ENCODE data around the gene TMEM252. TPM values are rescaled to one million over a fixed set of nuclear protein-coding genes. Genes with fewer than 3 reads are reported as not detected.
A peak's percentile ranks its signal among the peaks of the same experiment; 100 is the strongest.

The TMEM252 gene
- total and polyA plus RNA-seq, 5 donors from 2014 or later: not detected

DNA sequence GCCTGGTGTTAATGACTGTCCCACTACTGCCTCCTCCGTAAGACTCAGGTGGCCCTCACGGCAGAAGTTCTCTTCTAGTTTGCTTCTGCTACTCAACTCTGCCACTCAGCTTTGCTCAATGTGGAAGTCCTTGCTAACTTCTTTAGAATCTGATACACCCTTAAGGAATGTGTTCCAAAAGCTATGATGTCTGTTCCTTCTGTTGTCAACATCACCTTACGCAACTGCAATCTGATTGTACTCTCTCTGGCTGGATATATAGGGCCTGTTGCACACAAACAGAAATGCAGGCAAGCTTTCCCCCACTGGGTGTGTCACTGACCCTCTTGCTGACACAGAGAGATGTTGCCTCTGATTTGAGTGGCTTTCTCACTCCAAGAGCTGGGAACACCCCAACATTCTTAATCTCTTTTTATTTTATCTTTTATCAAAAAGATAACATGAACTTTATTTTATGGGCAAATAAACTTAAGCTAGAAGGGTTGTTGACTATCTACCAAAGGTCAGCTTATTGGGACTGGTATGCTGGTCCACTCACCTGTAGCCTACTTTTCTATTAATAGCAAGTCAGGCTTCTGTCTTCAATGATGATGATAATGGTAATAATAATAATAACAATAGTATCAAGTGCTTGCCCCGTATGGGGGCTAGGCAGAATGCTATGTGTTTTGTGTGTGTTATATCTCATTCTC, 25.2 kb downstream of the TMEM252 start:
- no peak overlapping the region for H3K27ac Mint-ChIP-seq
- Histone ChIP-seq H3K4me1 (ENCODE audit: control insufficient read depth, insufficient read depth, low read length, poor library complexity, severe bottlenecking) (no peaks in the 10 kb centered on the region), H3K4me3 (ENCODE audit: low read depth, low read length) (no peak overlapping the region), H3K9me3 (ENCODE audit: control insufficient read depth in 2 of 2, low read length in 2 of 2) (peaks cover 0 to 7% of the 10 kb centered on the region in 2 experiments), H3K36me3 (ENCODE audit: control insufficient read depth, insufficient read depth, low read length) (no peaks in the 10 kb centered on the region), H3K27me3 (ENCODE audit: control insufficient read depth, insufficient read depth, low read length) (peaks cover 6% of the 10 kb centered on the region), H3K27ac (ENCODE audit: insufficient read depth, low read length, poor library complexity, severe bottlenecking) (no peak overlapping the region)
- peaks cover 0 to 9% (median 0%) of the 10 kb centered on the region in 7 donors for H3K9me3 Mint-ChIP-seq
- H3K4me1 Mint-ChIP-seq: no peaks in the 10 kb centered on the region
- H3K27me3 Mint-ChIP-seq: peaks cover 3% of the 10 kb centered on the region
- H3K4me3 Mint-ChIP-seq: no peak overlapping the region
- ATAC-seq (ENCODE audit: low read depth in 2 of 2) (no peak), DNase-seq (no peak)
- no peaks in the 10 kb centered on the region for H3K36me3 Mint-ChIP-seq

DNA sequence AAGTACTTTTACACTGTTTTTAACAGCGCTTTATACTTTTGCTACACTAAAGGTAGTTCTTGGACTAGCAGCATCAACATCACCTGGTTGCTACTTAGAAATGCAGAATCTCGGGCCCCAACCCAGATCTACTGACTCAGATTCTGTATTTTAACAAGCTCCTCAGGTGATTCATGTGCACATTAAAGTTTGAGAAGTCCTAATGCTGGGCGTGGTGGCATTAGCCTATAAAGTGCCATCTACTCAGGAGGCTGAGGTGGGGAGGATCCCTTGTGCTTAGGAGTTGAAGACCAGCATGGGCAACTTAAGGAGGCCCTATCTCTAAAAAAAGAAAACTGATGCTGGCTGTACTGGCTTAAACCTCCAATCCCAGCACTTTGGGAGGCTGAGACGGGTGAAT, 26.7 kb downstream of the TMEM252 start:
- Histone ChIP-seq H3K27ac (ENCODE audit: insufficient read depth, low read length, poor library complexity, severe bottlenecking) (no peak overlapping the region), H3K9me3 (ENCODE audit: control insufficient read depth in 2 of 2, low read length in 2 of 2) (peaks cover 0 to 7% of the 10 kb centered on the region in 2 experiments), H3K4me3 (ENCODE audit: low read depth, low read length) (no peak overlapping the region), H3K27me3 (ENCODE audit: control insufficient read depth, insufficient read depth, low read length) (peaks cover 6% of the 10 kb centered on the region), H3K36me3 (ENCODE audit: control insufficient read depth, insufficient read depth, low read length) (no peaks in the 10 kb centered on the region), H3K4me1 (ENCODE audit: control insufficient read depth, insufficient read depth, low read length, poor library complexity, severe bottlenecking) (no peaks in the 10 kb centered on the region)
- H3K4me3 Mint-ChIP-seq: no peak overlapping the region
- peaks cover 0 to 9% (median 0%) of the 10 kb centered on the region in 7 donors for H3K9me3 Mint-ChIP-seq
- H3K36me3 Mint-ChIP-seq: no peaks in the 10 kb centered on the region
- DNase-seq: no peak
- no peak overlapping the region for H3K27ac Mint-ChIP-seq
- ATAC-seq (ENCODE audit: low read depth in 2 of 2): no peak
- H3K4me1 Mint-ChIP-seq: no peaks in the 10 kb centered on the region
- peaks cover 4% of the 10 kb centered on the region for H3K27me3 Mint-ChIP-seq

DNA sequence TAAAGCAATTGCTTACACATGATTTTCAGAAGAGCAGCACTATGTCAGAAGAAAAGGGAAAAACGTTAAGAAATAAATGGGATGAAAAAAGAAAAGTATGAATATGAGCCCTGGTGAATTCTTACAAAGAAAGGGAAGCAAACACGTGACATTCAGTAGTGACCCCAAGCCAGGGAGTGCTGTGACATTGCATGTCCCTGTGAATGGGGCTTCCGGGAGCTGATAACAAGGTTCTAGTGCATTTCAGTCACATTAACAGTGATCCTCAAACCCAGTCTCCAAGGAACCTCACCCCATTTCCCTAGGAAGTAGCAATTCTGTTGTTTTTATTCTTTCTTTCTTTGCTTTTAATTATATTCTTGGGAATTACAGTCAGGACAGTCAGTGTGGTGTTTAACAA, 27.3 kb downstream of the TMEM252 start:
- no peak for DNase-seq
- peaks cover 4% of the 10 kb centered on the region for H3K27me3 Mint-ChIP-seq
- Histone ChIP-seq H3K9me3 (ENCODE audit: control insufficient read depth in 2 of 2, low read length in 2 of 2) (peaks cover 0 to 7% of the 10 kb centered on the region in 2 experiments), H3K27me3 (ENCODE audit: control insufficient read depth, insufficient read depth, low read length) (peaks cover 6% of the 10 kb centered on the region), H3K27ac (ENCODE audit: insufficient read depth, low read length, poor library complexity, severe bottlenecking) (no peak overlapping the region), H3K36me3 (ENCODE audit: control insufficient read depth, insufficient read depth, low read length) (no peaks in the 10 kb centered on the region), H3K4me3 (ENCODE audit: low read depth, low read length) (no peak overlapping the region), H3K4me1 (ENCODE audit: control insufficient read depth, insufficient read depth, low read length, poor library complexity, severe bottlenecking) (no peaks in the 10 kb centered on the region)
- peaks cover 0 to 6% (median 0%) of the 10 kb centered on the region in 7 donors for H3K9me3 Mint-ChIP-seq
- no peak overlapping the region for H3K27ac Mint-ChIP-seq
- ATAC-seq (ENCODE audit: low read depth in 2 of 2): no peak
- no peaks in the 10 kb centered on the region for H3K4me1 Mint-ChIP-seq
- no peaks in the 10 kb centered on the region for H3K36me3 Mint-ChIP-seq
- no peak overlapping the region for H3K4me3 Mint-ChIP-seq

DNA sequence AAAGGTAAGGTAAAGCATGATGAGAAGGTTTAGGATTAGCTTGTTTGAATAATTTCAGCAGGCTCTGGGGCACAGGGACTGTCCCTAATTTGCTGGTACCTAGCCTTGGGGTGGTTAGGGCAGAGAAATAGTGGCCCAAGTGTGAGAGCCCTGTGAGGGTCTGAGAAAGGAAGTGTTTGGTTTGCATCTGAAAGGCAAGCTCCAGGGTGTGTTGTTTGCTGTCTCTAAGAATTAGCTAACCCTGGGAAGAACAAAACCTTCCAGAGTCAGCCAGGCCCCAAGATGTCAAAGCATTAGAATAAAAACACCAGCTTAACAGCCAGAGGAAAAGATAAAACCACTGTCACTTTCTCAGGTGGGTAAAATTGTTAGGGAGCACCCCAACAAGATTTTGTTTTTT, 31.0 kb downstream of the TMEM252 start:
- H3K36me3 ChIP-seq (ENCODE audit: control insufficient read depth, insufficient read depth, low read length): no peaks in the 10 kb centered on the region
- H3K27me3 Mint-ChIP-seq: peaks cover 4% of the 10 kb centered on the region
- H3K4me3 ChIP-seq (ENCODE audit: low read depth, low read length): no peak overlapping the region
- no peaks in the 10 kb centered on the region for H3K9me3 ChIP-seq (ENCODE audit: control insufficient read depth in 2 of 2, low read length in 2 of 2)
- H3K4me3 Mint-ChIP-seq: no peak overlapping the region
- DNase-seq (no peak), ATAC-seq (ENCODE audit: low read depth in 2 of 2) (no peak)
- no peak overlapping the region for H3K27ac Mint-ChIP-seq
- peaks cover 3% of the 10 kb centered on the region for H3K27me3 ChIP-seq (ENCODE audit: control insufficient read depth, insufficient read depth, low read length)
- no peaks in the 10 kb centered on the region for H3K4me1 ChIP-seq (ENCODE audit: control insufficient read depth, insufficient read depth, low read length, poor library complexity, severe bottlenecking)
- H3K27ac ChIP-seq (ENCODE audit: insufficient read depth, low read length, poor library complexity, severe bottlenecking): no peak overlapping the region
- H3K9me3 Mint-ChIP-seq: no peaks in the 10 kb centered on the region
- H3K36me3 Mint-ChIP-seq: no peaks in the 10 kb centered on the region
- no peaks in the 10 kb centered on the region for H3K4me1 Mint-ChIP-seq

DNA sequence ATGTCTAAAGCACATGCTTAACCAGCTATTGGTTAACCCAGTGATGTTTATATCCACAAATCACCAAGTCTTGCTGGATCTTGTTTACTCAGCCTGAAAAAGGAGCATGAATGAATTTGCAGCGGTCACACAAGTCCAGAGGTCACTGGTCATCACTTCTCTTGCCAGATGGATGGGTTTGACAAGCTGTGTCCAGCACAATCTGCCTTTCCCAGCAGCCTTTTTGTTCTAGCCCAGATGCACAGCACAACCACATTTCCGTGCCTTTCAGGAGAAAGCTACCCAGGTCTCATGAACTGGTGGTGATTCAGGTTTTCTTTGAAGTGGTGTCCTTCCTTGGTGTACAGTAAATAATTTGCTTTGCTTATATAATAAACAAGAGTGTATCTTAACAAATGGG, 32.1 kb downstream of the TMEM252 start:
- H3K27ac ChIP-seq (ENCODE audit: insufficient read depth, low read length, poor library complexity, severe bottlenecking): no peak overlapping the region
- no peak for DNase-seq
- Mint-ChIP-seq H3K27me3 (peaks cover 4% of the 10 kb centered on the region), H3K9me3 (no peaks in the 10 kb centered on the region), H3K36me3 (no peaks in the 10 kb centered on the region), H3K4me1 (peaks cover 0 to 2% (median 0%) of the 10 kb centered on the region in 4 donors), H3K4me3 (no peak overlapping the region), H3K27ac (no peak overlapping the region)
- no peaks in the 10 kb centered on the region for H3K9me3 ChIP-seq (ENCODE audit: control insufficient read depth in 2 of 2, low read length in 2 of 2)
- H3K4me3 ChIP-seq (ENCODE audit: low read depth, low read length): no peak overlapping the region
- H3K36me3 ChIP-seq (ENCODE audit: control insufficient read depth, insufficient read depth, low read length): no peaks in the 10 kb centered on the region
- H3K27me3 ChIP-seq (ENCODE audit: control insufficient read depth, insufficient read depth, low read length): no peaks in the 10 kb centered on the region
- no peak for ATAC-seq (ENCODE audit: low read depth in 2 of 2)
- H3K4me1 ChIP-seq (ENCODE audit: control insufficient read depth, insufficient read depth, low read length, poor library complexity, severe bottlenecking): no peaks in the 10 kb centered on the region

DNA sequence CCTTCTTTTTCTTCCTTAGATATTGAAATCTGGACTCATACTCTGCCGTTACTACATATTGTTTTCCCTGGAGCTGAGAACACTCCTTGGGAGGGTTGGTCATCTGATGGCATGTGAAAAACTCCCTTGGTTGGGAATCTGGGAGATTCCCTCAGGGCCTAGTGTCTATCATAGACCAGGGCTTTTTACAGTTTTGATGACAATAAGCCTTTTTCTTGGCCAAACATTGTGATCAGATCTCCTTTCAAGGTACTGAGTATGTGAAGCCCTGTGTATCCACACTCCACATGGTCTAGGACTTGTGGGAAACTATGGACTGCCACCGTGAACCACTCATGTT, 32.9 kb downstream of the TMEM252 start:
- H3K4me1 Mint-ChIP-seq: peaks cover 0 to 2% (median 0%) of the 10 kb centered on the region in 4 donors
- Histone ChIP-seq H3K9me3 (ENCODE audit: control insufficient read depth in 2 of 2, low read length in 2 of 2) (no peaks in the 10 kb centered on the region), H3K4me1 (ENCODE audit: control insufficient read depth, insufficient read depth, low read length, poor library complexity, severe bottlenecking) (no peaks in the 10 kb centered on the region), H3K4me3 (ENCODE audit: low read depth, low read length) (no peak overlapping the region), H3K27ac (ENCODE audit: insufficient read depth, low read length, poor library complexity, severe bottlenecking) (no peak overlapping the region), H3K36me3 (ENCODE audit: control insufficient read depth, insufficient read depth, low read length) (no peaks in the 10 kb centered on the region), H3K27me3 (ENCODE audit: control insufficient read depth, insufficient read depth, low read length) (no peaks in the 10 kb centered on the region)
- no peak overlapping the region for H3K4me3 Mint-ChIP-seq
- no peaks in the 10 kb centered on the region for H3K36me3 Mint-ChIP-seq
- no peak for ATAC-seq (ENCODE audit: low read depth in 2 of 2)
- H3K27me3 Mint-ChIP-seq: peaks cover 8% of the 10 kb centered on the region
- DNase-seq: no peak
- no peaks in the 10 kb centered on the region for H3K9me3 Mint-ChIP-seq
- no peak overlapping the region for H3K27ac Mint-ChIP-seq

DNA sequence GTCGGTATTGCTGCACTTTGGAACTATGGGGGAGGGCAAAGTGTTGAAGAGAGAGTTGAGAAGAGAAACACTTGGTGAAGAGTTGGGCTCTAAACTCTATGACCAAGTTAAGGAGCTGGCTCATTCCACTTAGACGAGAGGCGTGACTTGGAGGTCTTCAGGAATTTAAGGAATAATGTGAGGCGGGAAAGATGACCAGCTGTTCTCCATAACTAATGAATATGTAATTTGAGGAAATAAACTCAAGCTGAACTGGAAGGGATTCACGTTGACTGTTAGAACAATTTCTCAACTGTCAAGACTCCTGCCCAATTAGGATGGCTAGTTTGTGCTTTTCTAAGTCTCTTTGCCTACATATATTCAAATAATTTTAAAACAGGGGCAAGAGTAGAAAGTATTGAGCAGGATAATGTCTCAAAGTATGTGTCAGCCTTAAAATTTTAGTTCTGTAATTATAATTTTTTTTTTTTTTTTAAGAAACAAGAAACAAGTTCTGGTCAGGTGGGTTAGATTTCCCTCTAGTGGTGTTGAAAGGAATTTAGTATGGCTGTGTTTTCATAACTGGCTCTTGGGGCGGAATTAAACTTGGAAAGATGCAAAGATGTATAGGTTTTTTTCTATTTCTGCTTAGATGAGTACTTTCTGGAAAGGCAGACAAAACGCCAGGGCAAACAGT, 33.4 kb downstream of the TMEM252 start:
- Mint-ChIP-seq H3K27ac (no peak overlapping the region), H3K4me1 (peaks cover 0 to 2% (median 0%) of the 10 kb centered on the region in 4 donors), H3K27me3 (peaks cover 13% of the 10 kb centered on the region), H3K4me3 (no peak overlapping the region), H3K9me3 (no peaks in the 10 kb centered on the region), H3K36me3 (no peaks in the 10 kb centered on the region)
- no peaks in the 10 kb centered on the region for H3K36me3 ChIP-seq (ENCODE audit: control insufficient read depth, insufficient read depth, low read length)
- H3K4me1 ChIP-seq (ENCODE audit: control insufficient read depth, insufficient read depth, low read length, poor library complexity, severe bottlenecking): no peaks in the 10 kb centered on the region
- no peak for ATAC-seq (ENCODE audit: low read depth in 2 of 2)
- no peaks in the 10 kb centered on the region for H3K9me3 ChIP-seq (ENCODE audit: control insufficient read depth in 2 of 2, low read length in 2 of 2)
- H3K27ac ChIP-seq (ENCODE audit: insufficient read depth, low read length, poor library complexity, severe bottlenecking): no peak overlapping the region
- H3K4me3 ChIP-seq (ENCODE audit: low read depth, low read length): no peak overlapping the region
- DNase-seq: peak in 1 of 3 donors; percentile 15
- no peaks in the 10 kb centered on the region for H3K27me3 ChIP-seq (ENCODE audit: control insufficient read depth, insufficient read depth, low read length)

DNA sequence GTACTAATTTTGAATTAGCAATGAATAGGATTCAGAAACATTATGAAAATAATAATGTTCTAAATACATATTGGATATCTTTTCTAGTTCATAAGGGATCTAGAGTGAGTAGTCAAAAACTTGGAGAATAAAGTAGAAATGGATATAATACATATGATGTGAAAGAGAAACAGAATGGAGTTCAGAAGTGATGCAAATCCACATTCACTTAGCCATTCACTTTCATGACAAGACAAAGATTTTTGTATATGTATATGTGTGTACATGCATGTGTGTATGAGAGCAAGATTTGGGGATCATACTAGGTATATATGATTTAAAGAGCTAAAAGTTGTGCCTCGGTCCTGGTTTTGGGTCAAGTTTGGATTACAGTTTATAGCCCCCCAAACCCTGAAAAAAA, 34.1 kb downstream of the TMEM252 start:
- Histone ChIP-seq H3K27ac (ENCODE audit: insufficient read depth, low read length, poor library complexity, severe bottlenecking) (no peak overlapping the region), H3K4me3 (ENCODE audit: low read depth, low read length) (no peak overlapping the region), H3K27me3 (ENCODE audit: control insufficient read depth, insufficient read depth, low read length) (no peaks in the 10 kb centered on the region), H3K9me3 (ENCODE audit: control insufficient read depth in 2 of 2, low read length in 2 of 2) (no peaks in the 10 kb centered on the region), H3K36me3 (ENCODE audit: control insufficient read depth, insufficient read depth, low read length) (no peaks in the 10 kb centered on the region), H3K4me1 (ENCODE audit: control insufficient read depth, insufficient read depth, low read length, poor library complexity, severe bottlenecking) (no peaks in the 10 kb centered on the region)
- no peaks in the 10 kb centered on the region for H3K36me3 Mint-ChIP-seq
- peaks cover 0 to 2% (median 0%) of the 10 kb centered on the region in 4 donors for H3K4me1 Mint-ChIP-seq
- H3K4me3 Mint-ChIP-seq: no peak overlapping the region
- H3K27me3 Mint-ChIP-seq: peaks cover 13% of the 10 kb centered on the region
- ATAC-seq (ENCODE audit: low read depth in 2 of 2) (no peak), DNase-seq (no peak)
- no peak overlapping the region for H3K27ac Mint-ChIP-seq
- H3K9me3 Mint-ChIP-seq: no peaks in the 10 kb centered on the region

Measured in CD4-positive, CD25-positive, alpha-beta regulatory T cell (primary cell).